Mesothelial cell of epicardium (in vitro differentiated cells): Measurements from ENCODE around the gene ELAVL2. TPM values are rescaled to one million over a fixed set of nuclear protein-coding genes. Genes with fewer than 3 reads are reported as not detected.

Source experiments
- DNase-seq, 2 experiments: peaks; one replicate each; pipeline ENCODE4 v3.0.0; 2021; ENCODE audit warnings: low spot score in 2 of 2; ENCODE audit not compliant: unreplicated experiment in 2 of 2
- H3K27ac Mint-ChIP-seq: 2 replicates; pipeline ENCODE4 v1.8.0; 2021; ENCODE audit warnings: mixed read lengths
- H3K27me3 Mint-ChIP-seq: 2 replicates; pipeline ENCODE4 v1.8.0; 2021; ENCODE audit warnings: low read depth, mixed read lengths
- H3K36me3 Mint-ChIP-seq: 2 replicates; pipeline ENCODE4 v1.8.0; 2021; ENCODE audit warnings: mixed read lengths
- H3K4me1 Mint-ChIP-seq: 2 replicates; pipeline ENCODE4 v1.8.0; 2021; ENCODE audit warnings: mixed read lengths
- H3K4me3 Mint-ChIP-seq: 2 replicates; pipeline ENCODE4 v1.8.0; 2021; ENCODE audit warnings: mild to moderate bottlenecking, moderate library complexity, mixed read lengths
- H3K9me3 Mint-ChIP-seq: 2 replicates; pipeline ENCODE4 v1.8.0; 2021; ENCODE audit warnings: mixed read lengths
- CTCF ChIP-seq: fragments of 200-600 bp; sonication (generic); IDR thresholded peaks from one replicate; pipeline ENCODE4 v1.5.0; 2021; ENCODE audit warnings: antibody characterized with exemption; ENCODE audit not compliant: unreplicated experiment
- total RNA-seq: library from RNA; stranded (reverse); gene quantifications from 3 replicates; pipeline ENCODE4 v1.2.1, GENCODE V29; 2021

Gene ELAVL2
- total RNA-seq, 1 donor from 2014 or later: 1.4 TPM

DNA sequence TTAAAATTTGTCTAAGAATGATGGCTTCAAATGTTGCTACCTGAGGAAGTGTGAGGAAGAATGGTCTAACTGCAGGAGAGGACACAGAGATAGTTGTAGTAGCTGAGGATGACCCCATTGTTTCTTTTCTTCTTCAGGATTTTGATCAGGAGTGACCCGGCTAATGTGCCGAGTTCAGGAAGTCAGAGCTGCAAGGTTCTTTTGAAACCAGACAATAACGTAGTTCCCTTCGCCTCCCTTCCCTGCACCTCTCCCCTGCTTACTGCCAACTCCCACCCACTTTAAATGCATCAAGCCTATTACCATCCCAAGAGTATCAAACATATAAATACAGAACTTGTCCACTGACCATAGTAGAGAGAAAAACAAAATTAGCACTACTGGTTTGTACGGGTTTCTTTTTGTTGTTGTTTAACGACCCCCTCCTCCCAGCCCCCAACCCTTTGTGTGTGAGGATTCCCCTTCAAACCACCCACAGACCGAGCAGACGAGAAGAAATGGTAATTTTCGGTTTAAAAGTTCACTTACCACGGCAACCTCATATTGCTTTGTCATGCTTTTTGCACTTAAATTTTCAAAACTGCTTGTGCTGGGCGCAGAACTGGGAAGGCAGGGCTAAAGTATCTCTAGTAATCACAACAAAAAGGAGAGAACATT, 23.5 kb upstream of the ELAVL2 start:
- Mint-ChIP-seq H3K4me1 (peaks cover 18% of the 10 kb centered on the region), H3K36me3 (no peaks in the 10 kb centered on the region), H3K9me3 (no peaks in the 10 kb centered on the region), H3K27ac (no peak overlapping the region), H3K27me3 (peaks cover 50% of the 10 kb centered on the region), H3K4me3 (peak overlapping the region; percentile 73)
- no peak for TF ChIP-seq CTCF
- DNase-seq: no peak

- H3K27me3 Mint-ChIP-seq: peaks cover 7% of the 10 kb centered on the region
- no peaks in the 10 kb centered on the region for H3K36me3 Mint-ChIP-seq
- no peak for DNase-seq
- no peak overlapping the region for H3K27ac Mint-ChIP-seq
- no peaks in the 10 kb centered on the region for H3K9me3 Mint-ChIP-seq
- no peak overlapping the region for H3K4me3 Mint-ChIP-seq
- H3K4me1 Mint-ChIP-seq: no peaks in the 10 kb centered on the region
- no peak for TF ChIP-seq CTCF
These were observed 16.6 kb upstream of the ELAVL2 start for GRCh38 chr9:23842565-23843129.

DNA sequence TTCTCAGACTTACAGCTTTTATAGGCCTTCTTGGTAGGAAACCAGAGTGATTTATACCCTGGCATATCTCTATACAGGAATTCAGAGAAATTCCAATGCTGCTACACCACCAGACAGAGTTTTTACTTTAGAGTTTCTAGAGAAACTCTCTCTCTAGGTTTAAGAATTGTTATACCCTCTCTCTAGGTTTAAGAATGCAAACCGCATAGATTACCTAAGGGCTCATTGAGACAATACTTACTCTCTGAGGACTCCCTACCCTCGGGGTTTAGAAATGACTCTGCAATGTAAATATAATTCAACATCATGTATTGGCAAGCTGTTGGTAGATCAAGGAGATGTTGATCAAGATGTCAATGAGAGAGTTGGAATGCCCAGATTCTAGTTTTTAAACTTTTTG, 15.3 kb upstream of the ELAVL2 start:
- H3K4me1 Mint-ChIP-seq: no peaks in the 10 kb centered on the region

DNA sequence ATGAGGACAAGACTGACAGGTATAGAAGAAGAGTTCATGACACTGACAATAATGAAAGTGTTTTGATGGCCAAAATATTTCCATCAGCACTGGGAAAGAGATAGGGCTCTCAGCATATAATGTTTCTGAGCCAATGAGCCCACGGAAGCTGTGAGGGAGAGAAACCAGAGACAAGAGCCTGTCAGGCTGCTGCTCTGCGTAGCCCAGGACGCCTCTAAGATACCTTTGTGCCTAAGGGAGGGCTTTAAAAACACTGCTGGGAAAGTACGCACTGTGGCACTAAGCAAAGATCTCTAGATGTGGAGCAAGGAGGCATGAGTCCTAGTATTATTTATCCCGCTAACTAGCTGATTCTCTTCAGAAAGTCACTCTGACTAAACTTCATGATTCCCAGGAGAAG, 11.0 kb upstream of the ELAVL2 start:
- no peak overlapping the region for H3K27ac Mint-ChIP-seq
- no peaks in the 10 kb centered on the region for H3K4me1 Mint-ChIP-seq
- no peak overlapping the region for H3K4me3 Mint-ChIP-seq
- H3K9me3 Mint-ChIP-seq: no peaks in the 10 kb centered on the region
- no peaks in the 10 kb centered on the region for H3K36me3 Mint-ChIP-seq
- peaks cover 40% of the 10 kb centered on the region for H3K27me3 Mint-ChIP-seq
- no peak for TF ChIP-seq CTCF
- DNase-seq: no peak

More for the DNA sequence above, 15.3 kb upstream of the ELAVL2 start:
- TF ChIP-seq CTCF: no peak
- Mint-ChIP-seq H3K36me3 (no peaks in the 10 kb centered on the region), H3K27ac (no peak overlapping the region), H3K9me3 (no peaks in the 10 kb centered on the region), H3K4me3 (no peak overlapping the region), H3K27me3 (peaks cover 12% of the 10 kb centered on the region)
- no peak for DNase-seq

DNA sequence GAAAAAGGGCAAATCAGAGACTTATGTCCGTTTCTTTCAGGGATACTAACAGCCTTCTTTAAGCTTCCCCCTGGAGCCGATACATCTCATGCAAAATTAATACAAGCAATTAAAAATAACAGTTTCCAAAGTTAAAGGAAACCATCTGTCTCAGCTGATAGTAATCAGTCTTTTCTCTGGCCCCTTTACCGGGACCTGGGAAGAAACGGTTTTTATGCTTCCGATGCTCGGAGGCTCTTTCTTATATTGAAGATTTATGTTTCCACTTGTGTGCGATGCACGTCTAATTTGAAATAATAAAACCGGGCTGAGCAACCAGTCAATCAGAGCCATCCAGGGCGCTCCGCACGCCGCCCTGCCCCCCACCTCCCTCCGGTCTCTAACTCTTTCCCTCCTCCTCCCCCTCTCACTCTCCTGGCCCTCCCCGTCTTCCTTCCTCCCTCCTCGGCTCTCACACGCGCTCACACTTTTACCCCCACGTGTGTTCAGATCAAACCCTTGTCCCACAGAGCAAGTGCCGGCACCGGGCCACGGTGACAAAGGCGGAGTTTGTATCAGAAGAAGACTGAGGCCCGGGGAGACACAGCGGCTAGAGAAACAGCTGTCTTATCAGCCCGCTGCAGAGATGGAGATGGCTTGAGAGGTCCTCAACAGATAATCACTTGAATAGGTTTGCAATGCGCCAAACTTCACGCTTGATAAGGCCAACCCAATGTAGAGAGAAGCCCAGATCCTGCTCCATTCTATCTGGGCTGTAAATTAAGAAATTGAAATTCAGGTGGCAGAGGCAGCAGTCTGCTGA, 5.1 kb upstream of the ELAVL2 start:
- H3K9me3 Mint-ChIP-seq: no peaks in the 10 kb centered on the region
- no peak overlapping the region for H3K27ac Mint-ChIP-seq
- H3K4me3 Mint-ChIP-seq: no peak overlapping the region
- no peaks in the 10 kb centered on the region for H3K36me3 Mint-ChIP-seq
- peaks cover 9% of the 10 kb centered on the region for H3K4me1 Mint-ChIP-seq
- H3K27me3 Mint-ChIP-seq: peaks cover 61% of the 10 kb centered on the region
- TF ChIP-seq CTCF: no peak
- no peak for DNase-seq
